AG09319 (cell line): ENCODE data around the gene GNA12.

Experiments used
- DNase-seq: peaks from one replicate; pipeline ENCODE4 v3.0.0-alpha.2; 2010; ENCODE audit warnings: low read depth; ENCODE audit errors: extremely low read depth
- TF ChIP-seq, protein P1 (sequence below): IDR thresholded peaks from 2 replicates; pipeline ENCODE4 v1.5.1; 2011; ENCODE audit warnings: low read depth, mild to moderate bottlenecking, inconsistent platforms, low read length, moderate library complexity

The GNA12 gene

DNA sequence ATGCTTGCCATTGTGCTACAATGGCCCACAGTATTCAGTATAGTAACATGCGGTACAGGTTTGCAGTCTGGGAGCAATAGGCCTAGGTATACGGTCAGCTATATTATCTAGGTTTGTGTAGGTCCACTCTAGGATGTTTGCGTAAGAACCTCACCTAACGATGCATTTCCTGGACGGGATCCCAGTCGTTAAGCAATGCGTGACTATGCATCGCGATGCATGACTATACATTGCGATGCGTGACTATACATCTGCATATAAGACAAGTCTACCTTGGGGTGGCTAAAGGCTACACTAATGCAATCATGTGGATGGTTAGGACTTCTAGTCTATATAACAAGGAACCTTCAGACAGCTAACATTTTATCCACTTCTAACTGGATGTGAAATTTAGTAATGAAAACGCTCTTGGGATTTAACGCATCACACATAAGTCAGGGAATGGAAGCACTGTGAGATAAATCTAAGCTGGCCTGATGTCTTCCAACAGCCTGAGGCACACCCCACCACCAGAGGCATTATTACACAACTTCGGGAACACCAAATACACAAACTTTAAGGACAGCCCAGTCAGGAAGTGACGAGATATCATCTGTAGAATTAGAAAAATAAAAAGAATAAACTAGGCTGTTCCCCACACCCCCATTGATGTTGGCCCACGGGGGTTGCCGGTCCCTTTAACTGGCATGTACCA, 9.2 kb downstream of the GNA12 start:
- TF ChIP-seq, protein P1, sequence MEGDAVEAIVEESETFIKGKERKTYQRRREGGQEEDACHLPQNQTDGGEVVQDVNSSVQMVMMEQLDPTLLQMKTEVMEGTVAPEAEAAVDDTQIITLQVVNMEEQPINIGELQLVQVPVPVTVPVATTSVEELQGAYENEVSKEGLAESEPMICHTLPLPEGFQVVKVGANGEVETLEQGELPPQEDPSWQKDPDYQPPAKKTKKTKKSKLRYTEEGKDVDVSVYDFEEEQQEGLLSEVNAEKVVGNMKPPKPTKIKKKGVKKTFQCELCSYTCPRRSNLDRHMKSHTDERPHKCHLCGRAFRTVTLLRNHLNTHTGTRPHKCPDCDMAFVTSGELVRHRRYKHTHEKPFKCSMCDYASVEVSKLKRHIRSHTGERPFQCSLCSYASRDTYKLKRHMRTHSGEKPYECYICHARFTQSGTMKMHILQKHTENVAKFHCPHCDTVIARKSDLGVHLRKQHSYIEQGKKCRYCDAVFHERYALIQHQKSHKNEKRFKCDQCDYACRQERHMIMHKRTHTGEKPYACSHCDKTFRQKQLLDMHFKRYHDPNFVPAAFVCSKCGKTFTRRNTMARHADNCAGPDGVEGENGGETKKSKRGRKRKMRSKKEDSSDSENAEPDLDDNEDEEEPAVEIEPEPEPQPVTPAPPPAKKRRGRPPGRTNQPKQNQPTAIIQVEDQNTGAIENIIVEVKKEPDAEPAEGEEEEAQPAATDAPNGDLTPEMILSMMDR = no peak
- no peak for DNase-seq

DNA sequence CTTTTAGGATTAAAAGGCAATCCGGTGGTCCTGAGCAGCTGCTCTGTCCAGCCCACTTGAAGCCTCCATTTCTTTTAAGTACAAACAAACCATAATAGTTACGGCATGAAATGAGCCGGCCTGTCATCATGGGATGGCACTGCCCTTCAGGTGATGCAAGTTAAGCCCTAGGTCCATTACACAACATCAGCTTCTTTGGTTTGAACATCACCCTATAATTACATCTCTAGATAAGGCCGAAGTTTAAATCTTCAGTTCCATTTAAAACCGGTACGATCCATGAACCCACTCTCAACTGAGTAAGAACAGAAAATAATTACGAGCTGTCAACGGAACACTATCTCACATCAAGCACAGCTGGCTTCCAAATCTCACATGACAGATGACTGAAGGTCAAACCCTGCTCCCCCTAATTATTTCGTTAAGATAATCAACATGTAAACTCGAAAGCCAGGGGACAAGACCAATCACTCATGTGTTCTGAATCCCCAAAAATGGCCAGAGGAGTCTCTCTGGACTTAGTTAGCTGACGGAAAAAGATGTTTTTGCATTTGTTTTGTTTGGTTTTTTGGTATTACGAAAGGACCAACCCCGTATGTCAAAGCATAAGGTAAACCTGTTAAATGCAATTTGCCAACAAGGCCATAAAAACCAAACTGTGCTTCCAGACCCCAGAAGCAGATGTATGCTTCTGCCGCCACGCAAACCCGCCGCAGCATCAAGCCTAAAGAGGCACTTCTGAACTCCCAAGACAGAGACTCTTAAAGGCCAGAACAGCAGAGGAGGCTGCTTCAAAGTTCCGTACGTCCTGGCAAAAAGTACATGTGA, 10.8 kb downstream of the GNA12 start:
- no peak for DNase-seq
- TF ChIP-seq, protein P1 = no peak

DNA sequence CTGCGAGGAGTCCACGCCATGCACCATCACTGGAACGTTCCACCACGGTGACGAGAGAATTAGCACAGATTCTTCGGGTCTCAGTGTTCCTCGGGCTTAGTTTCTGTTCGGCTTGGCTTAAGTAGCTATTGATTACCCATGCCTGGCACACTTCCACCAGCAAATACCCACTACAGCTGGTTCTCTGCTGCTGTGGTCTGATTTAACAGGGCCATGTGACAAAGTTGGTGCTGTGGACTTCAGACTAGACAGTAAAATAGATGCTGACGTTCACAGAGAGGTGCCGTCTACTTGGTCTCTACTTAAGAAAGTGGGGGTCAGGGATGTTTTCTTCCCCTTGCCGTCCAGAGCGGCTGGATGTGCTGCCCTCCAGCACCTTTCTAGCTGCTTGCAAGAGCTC, 11.6 kb downstream of the GNA12 start:
- no peak for DNase-seq
- TF ChIP-seq, protein P1 = no peak

DNA sequence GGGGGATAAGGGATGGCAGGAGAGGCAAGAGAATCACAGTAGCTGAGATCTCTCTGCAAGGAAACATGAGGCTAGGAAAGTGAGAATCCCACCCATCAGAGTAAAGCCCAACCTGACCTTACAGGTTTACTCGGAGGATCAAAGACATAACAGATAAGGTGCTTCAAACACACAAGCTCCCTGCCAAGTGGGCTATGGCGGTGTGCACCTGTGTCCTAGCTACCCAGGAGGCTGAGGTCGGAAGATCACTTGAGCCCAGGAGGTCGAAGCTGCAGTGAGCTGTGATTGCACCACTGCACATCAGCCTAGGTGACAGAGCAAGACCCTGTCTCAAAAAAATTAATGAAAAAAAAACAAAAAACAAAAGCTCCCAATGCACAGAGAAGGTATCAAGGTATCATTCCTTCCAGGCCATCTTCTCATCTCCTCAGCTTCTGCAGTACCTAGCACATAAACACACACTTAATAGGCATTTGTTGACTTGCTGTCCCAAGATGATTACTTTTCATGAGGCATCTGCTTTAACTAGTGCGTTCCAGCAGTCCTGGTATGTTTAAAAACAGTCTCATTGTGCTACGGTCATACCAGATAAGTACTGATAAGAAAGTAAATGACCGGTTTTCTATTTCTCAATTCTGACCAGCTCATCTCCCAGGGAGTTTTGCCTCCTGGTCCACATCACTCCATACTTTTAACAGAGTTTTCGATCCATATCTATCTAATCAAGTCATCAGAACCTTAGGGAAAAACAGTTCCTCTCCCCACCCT, 13.3 kb downstream of the GNA12 start:
- TF ChIP-seq, protein P1 = no peak
- no peak for DNase-seq

DNA sequence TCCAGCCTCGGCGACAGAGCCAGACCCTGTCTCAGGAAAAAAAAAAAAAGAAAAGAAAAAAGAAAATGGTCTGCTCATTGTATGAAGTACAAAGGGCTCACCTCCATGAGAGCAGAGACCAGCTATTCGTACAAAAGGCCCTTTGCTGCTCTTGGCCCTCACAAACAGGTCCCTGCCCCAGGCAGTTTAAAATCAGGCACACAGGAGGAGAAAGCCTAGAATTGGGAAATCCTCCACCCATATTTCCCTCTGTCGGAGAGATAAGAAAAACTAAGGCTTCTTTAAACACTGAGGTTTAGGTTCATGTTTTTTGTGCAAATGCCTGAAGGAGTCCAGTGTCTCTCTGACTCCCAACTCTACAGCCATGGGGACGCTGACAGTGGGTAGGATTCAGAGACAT, 15.1 kb downstream of the GNA12 start:
- DNase-seq = no peak
- TF ChIP-seq, protein P1 = no peak

DNA sequence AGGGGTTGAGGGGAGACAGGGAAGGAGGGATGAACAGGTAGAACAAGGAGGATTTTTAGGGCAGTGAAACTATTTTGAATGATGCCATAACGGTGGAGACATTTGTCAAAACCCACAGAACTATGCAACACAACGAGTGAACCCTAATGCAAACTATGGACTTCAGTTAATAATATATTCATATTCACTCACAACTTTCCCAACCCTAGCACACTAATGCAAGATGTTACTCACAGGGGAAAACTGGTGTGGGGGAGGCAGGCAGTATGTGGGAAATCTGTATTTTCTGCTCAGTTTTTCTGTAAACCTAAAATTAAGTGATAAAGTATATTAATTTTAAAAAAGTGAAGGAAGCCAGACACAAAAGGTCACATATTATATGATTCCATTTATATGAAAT, 17.3 kb downstream of the GNA12 start:
- DNase-seq = no peak
- TF ChIP-seq, protein P1 = no peak
